K562 (cell line): ENCODE results near the gene HSPB6. TPM values are rescaled to one million over a fixed set of nuclear protein-coding genes. Genes with fewer than 3 reads are reported as not detected.

Source experiments
- DNMT1 ChIP-seq: fragments of 450-650 bp; IDR thresholded peaks from 2 replicates; pipeline ENCODE4 v1.6.1; 2016; ENCODE audit warnings: antibody characterized with exemption, mild to moderate bottlenecking
- ELF1 ChIP-seq: fragments of 200-800 bp; sonication (Bioruptor generic); IDR thresholded peaks from 2 replicates; pipeline ENCODE4 v1.6.1; 2016; ENCODE audit warnings: missing genetic modification characterization, missing compliant biosample characterization
- ESRRB ChIP-seq: fragments of 250-450 bp; sonication (Bioruptor Pico); IDR thresholded peaks from 2 replicates; pipeline ENCODE4 v1.5.0; 2020; ENCODE audit warnings: mild to moderate bottlenecking, moderate library complexity, borderline replicate concordance
- FOXA3 ChIP-seq, 2 experiments: fragments of 450-650 bp in 1 of 2; sonication (generic) in 1 of 2; formaldehyde crosslinking; IDR thresholded peaks in 1 of 2; conservative IDR thresholded peaks in 1 of 2; 2 replicates each; pipeline versions ENCODE4 v1.4.0 to v1.8.0; 2020 to 2022; ENCODE audit warnings: mild to moderate bottlenecking in 2 of 2, missing genetic modification reagents in 1 of 2
- FOXM1 ChIP-seq, 2 experiments: fragments of 450-650 bp in 1 of 2; sonication (generic) in 1 of 2; formaldehyde crosslinking in 1 of 2; IDR thresholded peaks; 2 replicates each; pipeline versions ENCODE4 v1.6.1 to v1.9.0; 2017 to 2022; ENCODE audit warnings: low read depth in 2 of 2, mild to moderate bottlenecking in 2 of 2, missing genetic modification reagents in 1 of 2, moderate library complexity in 1 of 2
- GATAD2B ChIP-seq: fragments of 450-650 bp; IDR thresholded peaks from 2 replicates; pipeline ENCODE4 v1.6.1; 2017; ENCODE audit warnings: mild to moderate bottlenecking, borderline replicate concordance
- GTF3C2 ChIP-seq: IDR thresholded peaks from 3 replicates; pipeline ENCODE4 v1.6.1; 2011; ENCODE audit warnings: borderline replicate concordance, mild to moderate bottlenecking, moderate library complexity; ENCODE audit not compliant: insufficient read length; ENCODE audit errors: extremely low read depth
- LCOR ChIP-seq: sonication (generic); formaldehyde crosslinking; IDR thresholded peaks from 2 replicates; pipeline ENCODE4 v1.8.0; 2022; ENCODE audit warnings: mild to moderate bottlenecking, missing genetic modification reagents
- MCM2 ChIP-seq: fragments of 450-650 bp; IDR thresholded peaks from 2 replicates; pipeline ENCODE4 v1.6.1; 2017; ENCODE audit warnings: low read depth, mild to moderate bottlenecking
- MLX ChIP-seq, 2 experiments: fragments of 450-650 bp in 1 of 2; sonication (generic) in 1 of 2; formaldehyde crosslinking; conservative IDR thresholded peaks; 2 replicates each; pipeline versions ENCODE4 v1.4.0 to v1.8.1; 2020 to 2022; ENCODE audit warnings: mild to moderate bottlenecking in 1 of 2, missing genetic modification reagents in 1 of 2
- NCOR1 ChIP-seq: fragments of 450-650 bp; IDR thresholded peaks from 2 replicates; pipeline ENCODE4 v1.6.1; 2016; ENCODE audit warnings: mild to moderate bottlenecking, moderate library complexity
- NFRKB ChIP-seq: fragments of 450-650 bp; IDR thresholded peaks from 2 replicates; pipeline ENCODE4 v1.6.1; 2016; ENCODE audit warnings: low read depth
- NR2F6 ChIP-seq: fragments of 450-650 bp; formaldehyde crosslinking; IDR thresholded peaks from 2 replicates; pipeline ENCODE4 v1.4.0; 2020; ENCODE audit warnings: mild to moderate bottlenecking
- NRF1 ChIP-seq, 2 experiments: fragments of 450-650 bp; IDR thresholded peaks in 1 of 2; conservative IDR thresholded peaks in 1 of 2; 2 replicates each; pipeline ENCODE4 v1.6.1; 2014; ENCODE audit warnings: mild to moderate bottlenecking in 2 of 2
- POLR2H ChIP-seq: IDR thresholded peaks from 2 replicates; pipeline ENCODE4 v1.6.1; 2016; ENCODE audit warnings: missing genetic modification characterization, low read depth, mild to moderate bottlenecking, control low read depth, missing compliant biosample characterization, moderate library complexity
- SLC30A9 ChIP-seq: fragments of 250-450 bp; sonication (Bioruptor Pico); IDR thresholded peaks from 2 replicates; pipeline ENCODE4 v1.8.0; 2022; ENCODE audit warnings: mild to moderate bottlenecking, moderate library complexity
- ZKSCAN3 ChIP-seq: fragments of 250-450 bp; sonication (Bioruptor Pico); IDR thresholded peaks from 2 replicates; pipeline ENCODE4 v1.4.0; 2020
- ZNF12 ChIP-seq: sonication (generic); formaldehyde crosslinking; IDR thresholded peaks from 2 replicates; pipeline ENCODE4 v1.4.0; 2020; ENCODE audit warnings: mild to moderate bottlenecking, missing genetic modification reagents
- ZNF143 ChIP-seq: sonication (generic); formaldehyde crosslinking; IDR thresholded peaks from 2 replicates; pipeline ENCODE4 v1.9.0; 2022; ENCODE audit warnings: mild to moderate bottlenecking, missing genetic modification reagents
- ZNF280A ChIP-seq: fragments of 450-650 bp; IDR thresholded peaks from 2 replicates; pipeline ENCODE4 v1.6.1; 2018; ENCODE audit warnings: mild to moderate bottlenecking, low read depth; ENCODE audit not compliant: partially characterized antibody
- ZNF384 ChIP-seq: IDR thresholded peaks from 2 replicates; pipeline ENCODE4 v1.6.1; 2012; ENCODE audit warnings: low read depth, low read length, improper control_type of control experiment
- ZNF778 ChIP-seq: fragments of 450-650 bp; formaldehyde crosslinking; IDR thresholded peaks from 2 replicates; pipeline ENCODE4 v1.4.0; 2020; ENCODE audit warnings: mild to moderate bottlenecking, moderate library complexity
- ZNF785 ChIP-seq: fragments of 250-450 bp; sonication (Bioruptor Pico); IDR thresholded peaks from 2 replicates; pipeline ENCODE4 v1.4.0; 2020; ENCODE audit warnings: mild to moderate bottlenecking
- polyA plus RNA-seq, 8 experiments: library from polyadenylated mRNA; depleted of rRNA in 4 of 8; stranded (reverse) in 5 of 8; unstranded in 3 of 8; fragments of >200 nt; fragmentation: Nextera tagmentation in 2 of 8; fragmentation: Illumina TruSeq in 1 of 8; extraction: Ambion mirVana in 2 of 8; extraction: Trizol in 1 of 8; gene quantifications; 2 replicates each; pipeline versions ENCODE4 v1.2.1 to v1.2.3, GENCODE V29; 2011 to 2014; ENCODE audit warnings: inconsistent platforms in 1 of 8, missing spikeins in 1 of 8
- total RNA-seq, 7 experiments: library from RNA; depleted of rRNA in 6 of 7; stranded (reverse); fragments of >200 nt in 6 of 7; fragmentation: Illumina TruSeq in 2 of 7; extraction: Trizol in 2 of 7; gene quantifications; 2 replicates each; pipeline versions ENCODE4 v1.2.1 to v1.2.3, GENCODE V29; 2011 to 2021; ENCODE audit warnings: low replicate concordance in 1 of 7

HSPB6 gene
- total and polyA plus RNA-seq, 9 of the 15 experiments (the other 6 are each of a cell fraction or from before 2014, with no cell fraction given), result 0.55 TPM; not detected in 8

GRCh38 chr19:35744430-35745327 is 12.2 kb downstream of the HSPB6 start (continued):
- TF ChIP-seq GTF3C2 (no peak), SLC30A9 (no peak), ZKSCAN3 (CRISPR knock-in tag) (no peak), ELF1 (tag) (peak; percentile 81), ZNF143 (no peak), ZNF778 (no peak), NCOR1 (no peak), MLX (CRISPR knock-in tag; conservative IDR thresholded peaks at IDR 0.05) (no peak), NRF1 (conservative IDR thresholded peaks at IDR 0.05 in 1 of 2, IDR thresholded peaks at IDR 0.05 in 1 of 2) (no peak), ZNF384 (0 out of 2 replicates have a peak, but pooled peaks have one; percentile 32), ZNF785 (CRISPR knock-in tag) (no peak), MCM2 (no peak), FOXA3 (CRISPR knock-in tag; conservative IDR thresholded peaks at IDR 0.05 in 1 of 2, IDR thresholded peaks at IDR 0.05 in 1 of 2) (0 out of 4 replicates have a peak, but pooled peaks of 1 of the 2 experiments have one; percentile 50), ESRRB (CRISPR knock-in tag) (no peak), GATAD2B (no peak), NFRKB (peak; percentile 40; the same call in 1 of the 2 replicates), POLR2H (tag) (peak; percentile 76; the same call in 1 of the 2 replicates), NR2F6 (CRISPR knock-in tag) (no peak), ZNF12 (0 out of 2 replicates have a peak, but pooled peaks have one; percentile 40), FOXM1 (IDR thresholded peaks at IDR 0.05; ENCODE audit: low read depth) (peak; percentile 53; the same call in 1 of the 2 replicates), FOXM1 (CRISPR knock-in tag; IDR thresholded peaks at IDR 0.05; ENCODE audit: low read depth) (no peak), ZNF280A (no peak), DNMT1 (no peak), LCOR (CRISPR knock-in tag) (no peak)
